GM19452 (cell line): ENCODE data around the gene TMCC3.

Experiments used
- ATAC-seq: cut with Tn5 transposase; IDR thresholded peaks from one replicate; pipeline ENCODE4 v1.9.1; 2021; ENCODE audit not compliant: unreplicated experiment

TMCC3 gene

GRCh38 chr12:94673496-94673895, 23.1 kb upstream of the TMCC3 start:
- ATAC-seq: no peak

GRCh38 chr12:94671917-94672316, 21.6 kb upstream of the TMCC3 start:
- no peak for ATAC-seq

- ATAC-seq: no peak
Measured at GRCh38 chr12:94670898-94671297, 20.5 kb upstream of the TMCC3 start.

- no peak for ATAC-seq
Measured at GRCh38 chr12:94670075-94670474, 19.7 kb upstream of the TMCC3 start.

- ATAC-seq: no peak
Measured at GRCh38 chr12:94667031-94667540, 16.7 kb upstream of the TMCC3 start.

GRCh38 chr12:94666158-94666557, 15.8 kb upstream of the TMCC3 start:
- no peak for ATAC-seq

- ATAC-seq: no peak
Measured at GRCh38 chr12:94663702-94664101, 13.3 kb upstream of the TMCC3 start.

- ATAC-seq: no peak
Measured at GRCh38 chr12:94663071-94663470, 12.7 kb upstream of the TMCC3 start.

- ATAC-seq: no peak
Measured at GRCh38 chr12:94660436-94660835, 10.1 kb upstream of the TMCC3 start.

GRCh38 chr12:94659346-94659930, 9.1 kb upstream of the TMCC3 start:
- no peak for ATAC-seq

GRCh38 chr12:94658931-94659330, 8.6 kb upstream of the TMCC3 start:
- ATAC-seq: no peak

- no peak for ATAC-seq
Measured at GRCh38 chr12:94656556-94656955, 6.2 kb upstream of the TMCC3 start.

GRCh38 chr12:94649349-94650142, 811 bp downstream of the TMCC3 start:
- peak; percentile 42 for ATAC-seq

GRCh38 chr12:94648578-94648977, 1.8 kb downstream of the TMCC3 start:
- ATAC-seq: no peak

GRCh38 chr12:94644141-94644979, 6.0 kb downstream of the TMCC3 start:
- ATAC-seq: peak; percentile 34

- no peak for ATAC-seq
Measured at GRCh38 chr12:94643606-94644005, 6.8 kb downstream of the TMCC3 start.

GRCh38 chr12:94641283-94641682, 9.1 kb downstream of the TMCC3 start:
- ATAC-seq: no peak

GRCh38 chr12:94640134-94640928, 10.0 kb downstream of the TMCC3 start:
- ATAC-seq: peak; percentile 60

- no peak for ATAC-seq
Measured at GRCh38 chr12:94638521-94638920, 11.8 kb downstream of the TMCC3 start.

- ATAC-seq: no peak
Measured at GRCh38 chr12:94637390-94638113, 12.8 kb downstream of the TMCC3 start.
